ENCODE data around the gene SLC22A1.

The SLC22A1 gene

GRCh38 chr6:160121558-160121957, at the start of gene SLC22A1:
SLC22A1 (plus strand) TSS chr6:160121815; CDS start chr6:160121936, 121 bp downstream.
- H3K27me3 ChIP-seq (ENCODE audit: low read depth, low read length): no peaks in the 10 kb centered on the region
- no peaks in the 10 kb centered on the region for H3K4me1 ChIP-seq (ENCODE audit: low read length)
- H3K27ac ChIP-seq (ENCODE audit: low read length): no peak within 1 kb of the TSS
- H3K4me3 ChIP-seq (ENCODE audit: low read length): no peak within 1 kb of the TSS
- TF ChIP-seq EZH2phosphoT487 (IDR thresholded peaks at IDR 0.05; ENCODE audit: low read depth): no peak
- no peak for TF ChIP-seq CTCF (IDR thresholded peaks at IDR 0.05; ENCODE audit: low read depth, low read length)
- H2AFZ ChIP-seq (ENCODE audit: low read depth, low read length): no peak within 1 kb of the TSS
- no peaks in the 10 kb centered on the region for H4K20me1 ChIP-seq (ENCODE audit: insufficient read depth, low read length)
- no peaks in the 10 kb centered on the region for H3K9me3 ChIP-seq (ENCODE audit: insufficient read depth, low read length)
- no peak within 1 kb of the TSS for H3K9ac ChIP-seq (ENCODE audit: low read length)
- no peaks in the 10 kb centered on the region for H3K79me2 ChIP-seq (ENCODE audit: low read length)
- H3K36me3 ChIP-seq (replicated peaks; ENCODE audit: low read depth, low read length): peaks cover 6% of the 10 kb centered on the region
- no peak within 1 kb of the TSS for H3K4me2 ChIP-seq (ENCODE audit: low read length)

- H3K9ac ChIP-seq (ENCODE audit: low read length): no peak overlapping the region
- H3K27me3 ChIP-seq (ENCODE audit: low read depth, low read length): no peaks in the 10 kb centered on the region
- H4K20me1 ChIP-seq (ENCODE audit: insufficient read depth, low read length): peaks cover 22% of the 10 kb centered on the region
- H2AFZ ChIP-seq (ENCODE audit: low read depth, low read length): no peak overlapping the region
- H3K27ac ChIP-seq (ENCODE audit: low read length): no peak overlapping the region
- peaks cover 25% of the 10 kb centered on the region for H3K36me3 ChIP-seq (replicated peaks; ENCODE audit: low read depth, low read length)
- peaks cover 23% of the 10 kb centered on the region for H3K4me1 ChIP-seq (ENCODE audit: low read length)
- H3K4me2 ChIP-seq (ENCODE audit: low read length): no peak overlapping the region
- TF ChIP-seq EZH2phosphoT487 (IDR thresholded peaks at IDR 0.05; ENCODE audit: low read depth) (no peak), CTCF (IDR thresholded peaks at IDR 0.05; ENCODE audit: low read depth, low read length) (no peak)
- H3K9me3 ChIP-seq (ENCODE audit: insufficient read depth, low read length): no peaks in the 10 kb centered on the region
- H3K4me3 ChIP-seq (ENCODE audit: low read length): no peak overlapping the region
- no peaks in the 10 kb centered on the region for H3K79me2 ChIP-seq (ENCODE audit: low read length)
Observed at GRCh38 chr6:160073272-160073671, 48.3 kb upstream of the SLC22A1 start.

- Histone ChIP-seq H3K27ac (ENCODE audit: low read length) (no peak overlapping the region), H3K27me3 (ENCODE audit: low read depth, low read length) (no peaks in the 10 kb centered on the region), H3K4me3 (ENCODE audit: low read length) (no peak overlapping the region), H4K20me1 (ENCODE audit: insufficient read depth, low read length) (no peaks in the 10 kb centered on the region; the same call in 1 of the 2 replicates), H3K79me2 (ENCODE audit: low read length) (no peaks in the 10 kb centered on the region), H3K4me2 (ENCODE audit: low read length) (no peak overlapping the region), H3K9me3 (ENCODE audit: insufficient read depth, low read length) (no peaks in the 10 kb centered on the region), H3K4me1 (ENCODE audit: low read length) (0 out of 2 replicates have a peak, but pooled peaks cover 6% of the 10 kb centered on the region), H3K36me3 (replicated peaks; ENCODE audit: low read depth, low read length) (peaks cover 13% of the 10 kb centered on the region), H2AFZ (ENCODE audit: low read depth, low read length) (no peak overlapping the region), H3K9ac (ENCODE audit: low read length) (no peak overlapping the region)
- TF ChIP-seq CTCF (IDR thresholded peaks at IDR 0.05; ENCODE audit: low read depth, low read length): no peak
- no peak for TF ChIP-seq EZH2phosphoT487 (IDR thresholded peaks at IDR 0.05; ENCODE audit: low read depth)
Observed at GRCh38 chr6:160076009-160076408, 45.6 kb upstream of the SLC22A1 start.

GRCh38 chr6:160077024-160077423, 44.6 kb upstream of the SLC22A1 start:
- no peaks in the 10 kb centered on the region for H3K27me3 ChIP-seq (ENCODE audit: low read depth, low read length)
- TF ChIP-seq EZH2phosphoT487 (IDR thresholded peaks at IDR 0.05; ENCODE audit: low read depth): no peak
- no peak overlapping the region for H3K9ac ChIP-seq (ENCODE audit: low read length)
- H3K36me3 ChIP-seq (replicated peaks; ENCODE audit: low read depth, low read length): peaks cover 13% of the 10 kb centered on the region
- no peak overlapping the region for H3K4me3 ChIP-seq (ENCODE audit: low read length)
- no peak overlapping the region for H3K27ac ChIP-seq (ENCODE audit: low read length)
- no peak overlapping the region for H2AFZ ChIP-seq (ENCODE audit: low read depth, low read length)
- no peaks in the 10 kb centered on the region for H4K20me1 ChIP-seq (ENCODE audit: insufficient read depth, low read length)
- no peaks in the 10 kb centered on the region for H3K9me3 ChIP-seq (ENCODE audit: insufficient read depth, low read length)
- no peaks in the 10 kb centered on the region for H3K79me2 ChIP-seq (ENCODE audit: low read length)
- H3K4me1 ChIP-seq (ENCODE audit: low read length): 0 out of 2 replicates have a peak, but pooled peaks cover 6% of the 10 kb centered on the region
- no peak overlapping the region for H3K4me2 ChIP-seq (ENCODE audit: low read length)
